Right renal cortex interstitium (tissue), 3 donors: ENCODE measurements around the gene CAMK4. TPM values are rescaled to one million over a fixed set of nuclear protein-coding genes. Genes with fewer than 3 reads are reported as not detected.

Experiments
- DNase-seq, 3 donors: peaks; one replicate each; pipeline ENCODE4 v3.0.0-alpha.2; 2013; ENCODE audit warnings: low read depth in 3 of 3, low spot score in 2 of 3
- polyA plus RNA-seq, 3 donors: library from polyadenylated mRNA; unstranded; fragments of 120-200 nt; gene quantifications; one replicate each; pipeline ENCODE4 v1.2.1, GENCODE V29; 2013; ENCODE audit not compliant: insufficient read length in 3 of 3

CAMK4 gene
- polyA plus RNA-seq = 1 to 10 TPM; 3.6 to 4.6 (median 4.0) TPM

DNA sequence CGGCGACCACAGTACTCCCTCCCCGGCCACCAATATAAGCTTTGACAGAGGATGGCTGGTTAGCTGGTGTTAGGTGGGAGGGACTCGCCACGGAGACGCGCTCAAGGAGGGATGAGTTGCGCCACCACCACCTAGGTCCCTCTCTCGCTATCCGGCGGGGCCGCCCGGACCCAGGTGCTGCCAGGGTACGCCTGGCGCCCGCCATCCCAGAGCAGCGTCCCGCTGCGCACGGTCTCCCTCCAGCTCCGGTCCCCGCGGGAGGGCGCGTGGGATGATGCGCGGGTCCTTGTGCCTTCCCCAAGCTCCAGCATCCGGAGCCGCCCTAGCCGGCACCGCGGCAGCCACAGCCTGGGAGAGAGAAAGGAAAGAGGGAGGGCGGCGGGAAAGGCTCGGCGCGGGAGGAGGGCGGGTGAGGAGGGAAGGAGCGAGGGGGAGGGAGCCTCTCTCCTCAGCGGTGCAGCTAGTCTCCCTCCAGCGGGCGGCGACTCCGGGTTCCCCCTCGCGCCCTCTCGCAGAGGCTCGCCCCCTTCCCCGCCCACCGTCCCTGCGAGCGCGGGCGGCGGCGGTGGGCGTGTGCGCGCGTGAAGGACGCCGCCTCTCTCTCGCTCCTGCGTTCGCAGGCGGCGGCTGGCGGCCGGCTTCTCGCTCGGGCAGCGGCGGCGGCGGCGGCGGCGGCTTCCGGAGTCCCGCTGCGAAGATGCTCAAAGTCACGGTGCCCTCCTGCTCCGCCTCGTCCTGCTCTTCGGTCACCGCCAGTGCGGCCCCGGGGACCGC lies at the start of gene CAMK4:
Gene CAMK4 (plus strand): TSS at position 598 of the 774 bp plus-strand sequence. CDS start 100 bp downstream, at position 698.
- DNase-seq = peak in 2 of 3 donors; percentile 47 to 72

DNA sequence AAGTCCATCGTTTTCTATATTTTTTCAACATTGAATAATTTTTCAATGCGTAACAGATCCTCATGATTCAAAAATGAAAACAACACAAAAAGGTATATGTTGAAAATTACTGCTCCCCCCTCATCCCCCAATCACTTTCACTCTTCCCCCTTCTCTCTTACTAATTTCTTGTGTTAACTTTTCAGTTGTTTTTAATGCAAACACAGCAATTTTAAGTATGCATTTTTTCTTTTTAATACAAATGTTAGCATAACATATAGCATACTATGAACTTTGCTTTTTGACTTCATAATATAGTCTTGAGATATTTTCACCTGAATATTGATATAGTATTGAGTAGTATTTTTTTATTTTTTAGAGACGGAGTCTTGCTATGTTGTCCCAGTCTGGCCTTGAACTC lies 41.1 kb upstream of the CAMK4 start:
- DNase-seq = no peak

DNA sequence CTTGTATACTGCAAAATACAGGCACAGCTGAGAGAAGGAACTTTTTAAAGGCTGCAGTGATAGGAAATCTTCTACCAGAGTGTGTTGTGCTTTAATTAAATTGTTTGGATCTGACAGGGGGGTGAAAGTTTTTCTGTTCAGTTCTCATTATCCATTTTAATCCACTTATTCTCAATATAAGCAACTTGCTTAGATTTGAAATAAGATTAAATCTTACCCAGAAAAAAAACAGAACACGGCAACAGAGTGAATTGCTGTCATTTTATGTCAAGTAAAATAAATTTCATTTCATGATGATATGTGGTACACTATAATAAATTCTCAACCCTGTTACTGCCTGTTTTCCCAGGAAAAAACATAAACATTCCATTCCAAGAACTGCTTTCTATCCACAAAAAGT lies 37.1 kb upstream of the CAMK4 start:
- no peak for DNase-seq

DNA sequence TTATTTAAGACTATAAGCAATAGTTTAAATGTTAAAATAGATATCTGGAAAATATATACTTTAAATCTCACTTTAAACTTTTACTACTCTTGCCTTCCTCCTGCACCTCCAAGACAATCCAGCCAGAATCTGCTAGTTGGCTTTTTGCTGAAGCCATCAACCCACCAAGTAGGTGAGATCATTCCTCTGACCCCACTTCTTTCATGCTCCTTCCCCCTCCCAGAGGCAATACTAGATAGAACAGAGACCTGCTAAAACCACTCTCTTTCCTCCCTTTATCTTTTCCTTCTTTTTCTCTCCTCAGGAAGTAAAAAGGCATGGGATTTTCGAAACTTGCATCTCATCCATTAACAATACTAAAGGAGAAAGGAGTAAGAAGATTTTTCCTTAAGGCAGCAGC lies 30.1 kb upstream of the CAMK4 start:
- no peak for DNase-seq

DNA sequence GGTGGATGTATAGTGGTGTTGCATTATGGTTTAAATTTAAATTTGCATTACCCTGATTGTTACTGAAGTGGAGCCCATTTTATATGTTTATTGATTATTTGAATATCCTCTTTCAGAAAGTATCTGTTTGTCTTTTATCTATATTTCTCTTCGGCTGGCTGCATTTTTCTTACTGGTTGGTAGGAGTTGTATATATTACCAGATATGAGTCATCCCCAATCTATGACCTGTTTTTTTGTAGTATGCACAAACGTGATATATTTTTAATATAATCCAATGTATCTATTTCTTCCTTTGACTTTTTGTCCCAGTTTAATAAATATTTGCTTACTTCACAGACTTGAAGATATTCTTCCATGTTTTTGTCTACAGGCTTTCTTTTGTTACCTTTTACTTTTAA lies 29.3 kb upstream of the CAMK4 start:
- no peak for DNase-seq

DNA sequence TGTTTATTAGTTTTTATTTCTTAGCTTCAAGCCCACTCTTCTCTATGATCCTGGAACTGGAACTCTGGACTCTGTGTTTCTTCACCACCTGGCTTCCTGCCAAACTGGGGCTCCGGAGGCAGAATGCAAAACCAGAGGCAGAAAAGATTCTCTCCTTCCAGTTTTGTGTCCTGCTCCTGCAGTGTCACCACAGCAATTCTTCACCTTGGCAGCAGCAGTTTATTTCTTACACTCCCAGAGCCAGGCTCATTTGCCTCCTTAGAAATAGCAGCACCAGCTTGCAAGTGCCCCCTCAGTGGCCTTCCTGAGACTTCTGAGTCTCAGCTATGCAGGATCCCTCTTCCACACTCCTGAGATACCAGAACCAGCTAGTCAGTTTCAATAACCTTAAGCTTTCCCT lies 26.7 kb upstream of the CAMK4 start:
- DNase-seq = peak in 1 of 3 donors; percentile 2

DNA sequence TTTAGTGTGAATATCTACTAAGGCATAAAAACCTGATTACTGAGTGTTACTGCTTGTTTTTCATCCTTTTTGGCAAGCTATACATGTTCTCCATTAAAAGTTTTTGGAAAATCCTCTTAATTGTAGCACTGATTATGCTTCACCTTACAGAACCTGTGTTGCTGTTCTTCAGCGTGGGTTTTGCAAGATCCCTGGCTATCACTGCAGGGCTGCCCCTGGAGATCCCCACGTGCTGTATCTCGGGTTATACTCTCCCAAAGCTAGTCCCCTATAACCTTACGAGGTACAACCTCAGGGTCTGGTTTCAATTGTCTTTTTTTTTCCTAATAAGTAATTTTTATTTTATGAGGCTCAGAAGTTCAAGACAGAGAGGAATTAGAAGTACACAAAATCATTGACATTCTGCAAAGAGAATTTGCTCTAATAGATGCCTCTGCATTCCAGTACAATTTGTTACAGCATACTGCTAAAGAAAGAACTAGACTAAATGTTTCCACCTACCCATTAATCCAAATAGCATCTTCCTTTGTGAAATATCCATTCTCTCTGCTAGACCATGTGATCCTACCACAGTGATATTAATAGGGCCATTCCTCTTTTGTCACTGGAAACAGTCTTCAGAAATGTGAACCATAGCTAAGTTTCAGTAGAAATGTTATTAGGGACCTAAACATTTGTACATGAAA lies 25.8 kb upstream of the CAMK4 start:
- no peak for DNase-seq

DNA sequence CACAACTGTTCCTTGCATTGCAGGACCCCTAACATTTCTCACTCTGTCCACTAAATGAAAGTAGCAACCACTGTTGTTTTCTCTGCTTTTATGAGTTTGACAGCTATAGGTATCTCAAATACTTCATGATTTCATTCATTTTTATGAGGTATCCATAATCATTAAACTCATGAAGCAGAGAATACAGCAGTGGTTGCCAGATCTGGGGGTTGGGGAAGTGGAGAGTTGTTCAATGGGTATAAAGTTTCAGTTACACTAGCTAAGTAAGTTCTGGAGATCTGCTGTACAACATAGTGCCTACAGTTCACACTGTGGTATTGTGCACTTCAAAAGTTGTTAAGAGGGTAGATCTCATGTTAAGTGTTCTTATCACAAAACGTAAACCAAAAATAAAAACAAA lies 23.4 kb upstream of the CAMK4 start:
- DNase-seq = no peak

DNA sequence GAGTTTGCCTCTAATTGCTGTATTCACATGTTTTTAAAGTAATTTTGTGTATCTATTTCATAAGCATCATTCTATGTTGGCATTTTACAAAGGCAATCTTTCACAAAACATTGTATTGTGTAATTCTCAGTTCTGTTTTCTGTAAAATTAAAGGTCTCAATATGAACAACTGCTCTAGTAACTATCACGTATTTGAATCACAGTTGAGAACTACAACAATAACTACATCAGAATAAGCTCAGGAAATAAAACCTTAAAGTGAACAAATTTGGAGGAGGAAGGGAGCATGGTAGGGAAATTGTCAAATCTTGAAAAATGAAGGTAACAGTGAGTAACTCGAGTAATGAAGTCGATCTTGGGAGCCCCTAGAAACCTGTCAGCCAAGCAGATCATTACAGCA lies 22.5 kb upstream of the CAMK4 start:
- no peak for DNase-seq

DNA sequence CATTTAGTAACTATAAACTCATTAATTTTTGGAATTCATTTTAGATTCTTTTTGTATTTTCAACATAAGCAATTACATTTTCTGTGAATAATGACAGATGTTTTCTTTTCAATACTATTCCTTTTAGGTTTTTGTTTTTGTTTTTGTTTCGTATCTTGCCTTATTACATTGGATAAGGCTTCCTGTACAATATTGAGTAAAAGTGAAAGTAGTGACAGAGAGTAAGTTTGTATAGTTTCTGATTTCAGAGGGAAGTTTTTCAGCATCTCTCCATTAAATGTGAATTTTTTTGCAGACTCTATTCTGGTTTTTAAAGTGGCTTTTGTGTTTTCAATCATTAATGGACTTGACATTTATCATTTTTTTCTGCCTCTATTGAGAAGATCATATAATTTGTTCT lies 12.8 kb upstream of the CAMK4 start:
- DNase-seq = no peak

DNA sequence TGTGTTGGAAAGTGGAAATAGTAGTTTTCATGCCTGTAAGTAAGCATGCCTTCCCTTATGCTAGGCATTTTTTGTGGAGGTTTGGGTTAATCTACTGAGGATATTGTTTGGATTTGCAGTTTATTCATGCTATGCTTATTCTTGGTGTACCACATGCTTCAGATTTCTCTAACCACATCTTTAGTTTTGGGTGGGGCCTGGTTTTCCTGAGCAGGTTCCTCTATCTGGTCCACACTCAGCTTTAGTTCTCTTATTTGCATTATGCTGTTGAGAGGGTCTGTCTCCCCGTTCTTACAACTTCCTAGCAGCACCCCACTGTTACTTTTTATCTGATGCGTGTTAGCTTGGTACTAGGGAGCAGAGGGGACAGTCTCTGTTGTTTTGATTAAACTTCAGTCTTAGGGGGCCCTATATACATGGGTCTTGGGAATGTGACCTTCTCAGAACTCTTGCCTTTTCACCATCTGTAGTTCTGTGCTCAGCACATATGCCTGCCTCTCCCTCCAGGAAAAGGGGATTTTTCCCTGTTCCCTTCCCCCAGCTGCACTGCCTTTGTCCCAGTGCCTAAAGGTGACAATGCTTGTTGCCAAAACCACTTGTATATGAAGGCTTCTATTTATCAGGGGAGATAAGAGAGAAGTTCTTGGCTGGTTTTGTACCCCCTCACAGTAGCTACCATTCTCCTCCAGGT lies 10.0 kb upstream of the CAMK4 start:
- DNase-seq = no peak

DNA sequence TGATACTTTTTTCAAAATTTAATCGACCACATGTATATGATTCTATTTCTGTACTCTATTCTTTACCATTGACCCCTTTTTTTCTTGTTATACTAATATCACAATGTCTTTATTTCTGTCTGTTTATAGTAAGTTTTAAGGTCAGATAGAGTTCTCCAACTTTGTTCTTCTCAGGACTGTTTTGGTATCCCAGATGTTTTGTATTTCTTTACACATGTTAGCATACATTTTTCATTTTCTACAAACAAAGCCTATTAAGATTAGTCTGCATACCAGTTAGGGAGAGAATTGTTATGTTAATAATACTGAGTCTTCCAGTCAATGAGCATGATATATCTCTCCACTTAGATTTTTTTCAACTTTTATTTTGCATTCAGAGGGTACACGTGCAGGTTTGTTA lies 8.2 kb upstream of the CAMK4 start:
- DNase-seq = no peak

DNA sequence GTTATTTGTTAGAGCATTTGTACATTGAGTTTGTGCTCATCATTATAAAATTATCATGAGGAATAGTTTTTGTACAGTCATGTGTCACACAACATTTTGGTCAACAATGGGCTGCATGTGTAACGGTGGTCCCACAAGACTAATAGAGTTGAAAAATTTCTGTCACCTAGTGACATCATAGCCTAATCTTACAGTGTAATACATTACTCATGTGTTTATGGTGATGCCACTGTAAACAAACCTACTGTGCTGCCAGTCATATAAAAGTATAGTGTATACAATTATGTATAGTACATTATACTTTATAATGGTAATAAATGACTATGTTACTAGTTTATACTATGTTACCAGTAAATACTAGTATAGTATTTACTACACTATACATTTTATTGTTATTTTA lies 3.0 kb upstream of the CAMK4 start:
- DNase-seq = no peak

DNA sequence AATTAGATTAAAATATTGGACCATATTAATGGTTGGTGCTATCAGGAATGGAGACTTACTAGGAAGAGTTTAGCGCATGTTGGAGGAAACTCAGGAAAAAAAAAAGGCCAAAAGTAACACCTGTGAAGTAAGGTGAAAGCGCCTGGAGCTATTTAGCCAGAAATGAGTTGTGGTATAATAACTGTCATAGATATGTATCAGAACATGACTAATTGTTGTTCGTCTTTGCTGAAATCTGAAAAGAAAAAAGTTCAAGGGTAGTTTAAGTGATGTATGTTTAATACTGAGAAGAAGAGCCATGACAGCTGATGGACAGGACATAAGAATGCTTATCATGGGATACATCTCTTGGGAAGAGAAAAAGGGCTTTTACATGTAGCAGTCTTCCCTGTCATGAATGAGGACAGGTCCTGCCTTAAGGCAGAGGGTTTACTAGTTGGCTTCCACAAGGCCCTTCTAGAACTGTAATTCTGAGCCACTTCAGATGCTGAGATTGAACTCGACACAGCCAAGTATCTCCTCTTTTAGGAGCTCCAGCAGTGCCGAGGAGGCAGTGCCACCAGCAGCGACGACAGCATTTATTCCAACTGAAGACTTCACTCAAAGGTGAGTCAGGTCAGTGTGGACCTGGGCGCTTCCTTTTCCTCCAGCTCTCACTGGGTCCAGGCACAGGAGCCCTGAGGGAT lies 940 bp upstream of the CAMK4 start:
- DNase-seq = no peak

DNA sequence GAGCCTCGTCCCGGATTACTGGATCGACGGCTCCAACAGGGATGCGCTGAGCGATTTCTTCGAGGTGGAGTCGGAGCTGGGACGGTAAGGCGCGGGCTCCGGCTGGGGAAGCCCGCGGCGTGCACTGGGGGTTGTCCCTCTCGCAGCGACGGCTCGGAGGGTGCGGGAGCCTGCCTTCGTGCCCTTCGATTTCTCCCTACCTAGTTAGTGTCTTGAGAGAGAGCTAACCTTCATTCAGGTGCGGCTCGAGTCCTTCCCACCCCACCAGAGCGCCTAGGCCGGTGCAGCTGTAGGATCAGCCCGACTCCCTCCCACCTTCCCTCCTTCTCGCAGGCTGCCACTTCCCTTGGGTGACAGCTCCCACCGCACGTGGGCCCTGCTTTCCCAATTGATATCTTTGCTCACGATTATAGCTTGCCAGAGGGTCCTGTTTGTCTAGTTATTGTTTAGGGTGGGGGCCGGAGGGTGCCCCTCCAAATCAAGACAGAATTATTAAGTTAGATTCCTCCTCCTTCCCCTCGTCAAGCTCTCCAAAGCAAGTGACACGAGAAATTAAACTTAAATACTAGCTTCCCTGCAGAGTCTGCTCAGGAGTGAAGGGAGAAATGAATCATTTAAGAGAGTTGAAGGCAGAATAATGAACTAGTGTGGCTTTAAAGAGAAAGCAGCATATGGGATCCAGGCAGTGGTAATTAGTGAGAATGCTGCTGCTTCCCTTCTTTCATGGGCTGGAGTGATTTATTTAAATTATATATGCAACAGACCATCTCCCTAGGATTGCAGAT lies 569 bp downstream of the CAMK4 start:
- peak in 1 of 3 donors; percentile 8 for DNase-seq

DNA sequence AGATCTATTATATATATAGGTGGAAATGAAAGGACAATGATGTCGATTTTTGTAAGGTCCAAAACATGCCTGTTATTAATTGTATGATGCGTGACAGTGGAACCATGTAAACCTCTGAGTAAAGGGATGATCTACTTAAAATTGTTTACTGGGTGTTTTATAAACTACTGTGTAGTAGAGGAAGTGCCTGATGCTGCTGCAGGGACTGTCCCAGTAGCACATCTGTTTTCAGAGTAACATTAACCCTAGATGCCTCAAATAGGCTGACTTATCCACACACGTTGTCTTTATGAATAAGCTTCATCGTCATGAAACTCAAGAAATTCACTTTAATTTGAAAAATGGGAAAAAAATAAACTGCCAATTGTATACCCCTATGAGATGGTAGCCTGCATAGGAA lies 1.7 kb downstream of the CAMK4 start:
- DNase-seq = no peak

DNA sequence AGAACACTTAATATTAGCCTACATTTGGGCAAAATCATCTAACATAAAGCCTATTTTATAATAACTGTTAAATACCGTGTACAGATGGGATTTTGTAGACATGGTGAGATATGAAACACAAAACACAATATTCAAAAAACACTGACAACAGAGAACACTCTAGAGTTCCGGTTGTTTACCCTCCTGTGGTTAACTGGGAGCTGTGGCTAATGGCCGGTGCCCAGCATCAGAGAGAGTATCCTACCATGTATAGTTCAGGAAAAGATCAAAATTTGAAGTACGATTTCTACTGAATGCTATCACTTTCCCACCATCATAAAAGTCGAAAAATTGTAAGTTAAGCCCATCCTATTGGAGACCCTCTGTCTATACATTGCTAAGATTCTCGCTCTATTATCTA lies 2.4 kb downstream of the CAMK4 start:
- no peak for DNase-seq

DNA sequence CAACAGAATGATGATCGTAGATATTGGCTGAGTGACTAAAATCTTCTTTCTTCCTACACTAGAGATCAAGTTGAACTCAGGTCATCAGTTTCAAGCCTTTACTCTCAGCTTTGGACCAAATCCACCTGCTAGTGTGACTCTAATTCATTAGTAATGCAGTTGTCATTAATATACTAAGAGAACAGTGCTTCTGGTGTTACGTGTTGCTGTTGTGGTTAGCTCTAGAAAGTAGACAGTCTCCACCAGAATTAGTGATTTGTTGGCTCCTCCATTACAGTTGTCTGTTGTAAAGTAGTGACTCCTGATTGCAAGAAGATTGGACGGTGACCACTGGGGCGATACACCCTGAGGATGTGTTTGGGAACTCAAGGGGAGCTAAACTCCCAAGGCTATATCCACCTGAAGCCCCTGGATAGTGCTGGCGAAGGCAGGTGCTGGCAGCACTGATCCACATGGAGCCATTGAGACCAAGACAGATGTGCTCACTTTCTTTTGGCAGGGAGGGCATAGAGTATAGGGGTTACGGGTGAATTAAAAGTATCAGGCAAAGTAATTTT lies 3.1 kb downstream of the CAMK4 start:
- DNase-seq = no peak

DNA sequence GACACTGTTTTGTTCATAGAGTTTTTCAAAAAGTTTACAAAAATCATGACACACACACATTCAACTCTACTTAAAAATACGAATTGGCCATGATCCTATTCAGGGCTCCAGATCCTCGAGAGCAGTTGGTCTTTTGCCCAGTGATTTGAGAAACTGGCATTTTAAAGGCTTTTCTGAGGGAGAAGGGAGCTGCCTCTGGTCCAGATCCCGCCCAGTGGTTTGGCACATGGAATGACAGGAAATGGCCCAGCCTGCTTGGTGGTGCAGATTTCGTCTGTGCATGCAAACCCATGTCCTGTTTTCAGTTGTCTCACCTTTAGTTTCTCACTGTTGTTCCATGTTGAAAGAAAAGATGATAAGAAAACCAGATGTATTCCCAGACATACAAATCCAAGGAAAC lies 3.6 kb downstream of the CAMK4 start:
- no peak for DNase-seq
